GM19395 (cell line): ENCODE results near the gene LHFPL2.

Experiments
- ATAC-seq: cut with Tn5 transposase; IDR thresholded peaks from one replicate; pipeline ENCODE4 v1.9.1; 2021; ENCODE audit warnings: mild to moderate bottlenecking, moderate library complexity; ENCODE audit not compliant: unreplicated experiment

LHFPL2 gene

GRCh38 chr5:78550891-78551290 is 97.7 kb downstream of the LHFPL2 start:
- ATAC-seq = no peak

- peak; percentile 55 for ATAC-seq
These were observed 99.5 kb downstream of the LHFPL2 start for GRCh38 chr5:78549043-78549442.

- ATAC-seq = no peak
These were observed 100.6 kb downstream of the LHFPL2 start for GRCh38 chr5:78547731-78548615.

- no peak for ATAC-seq
These were observed 101.4 kb downstream of the LHFPL2 start for GRCh38 chr5:78547183-78547582.

- ATAC-seq = no peak
These were observed 102.1 kb downstream of the LHFPL2 start for GRCh38 chr5:78546276-78546996.

GRCh38 chr5:78545406-78545805 is 103.2 kb downstream of the LHFPL2 start:
- ATAC-seq = no peak

- no peak for ATAC-seq
These were observed 103.9 kb downstream of the LHFPL2 start for GRCh38 chr5:78544561-78545201.

GRCh38 chr5:78543916-78544315 is 104.7 kb downstream of the LHFPL2 start:
- ATAC-seq = no peak

GRCh38 chr5:78543292-78543691 is 105.3 kb downstream of the LHFPL2 start:
- ATAC-seq = no peak

GRCh38 chr5:78542321-78542840 is 106.2 kb downstream of the LHFPL2 start:
- ATAC-seq = no peak

- no peak for ATAC-seq
These were observed 107.4 kb downstream of the LHFPL2 start for GRCh38 chr5:78541086-78541654.

GRCh38 chr5:78540335-78541085 is 108.1 kb downstream of the LHFPL2 start:
- no peak for ATAC-seq

GRCh38 chr5:78538240-78538850 is 110.2 kb downstream of the LHFPL2 start:
- no peak for ATAC-seq

- ATAC-seq = no peak
These were observed 110.8 kb downstream of the LHFPL2 start for GRCh38 chr5:78537821-78538220.

- ATAC-seq = no peak
These were observed 111.2 kb downstream of the LHFPL2 start for GRCh38 chr5:78537411-78537810.

- ATAC-seq = no peak
These were observed 111.8 kb downstream of the LHFPL2 start for GRCh38 chr5:78536661-78537196.

- no peak for ATAC-seq
These were observed 113.7 kb downstream of the LHFPL2 start for GRCh38 chr5:78534905-78535200.

GRCh38 chr5:78534148-78534904 is 114.2 kb downstream of the LHFPL2 start:
- ATAC-seq = no peak

- ATAC-seq = no peak
These were observed 115.2 kb downstream of the LHFPL2 start for GRCh38 chr5:78533356-78533755.
